HG03045 (cell line): ENCODE data around the gene CC2D1A.
A peak's percentile ranks its signal among the peaks of the same experiment; 100 is the strongest.

Experiments
- ATAC-seq: cut with Tn5 transposase; IDR thresholded peaks from one replicate; pipeline ENCODE4 v1.9.1; 2021; ENCODE audit warnings: mild to moderate bottlenecking, moderate library complexity; ENCODE audit not compliant: unreplicated experiment

Gene CC2D1A

GRCh38 chr19:13932911-13933393, 27.0 kb downstream of the CC2D1A start:
- no peak for ATAC-seq

- no peak for ATAC-seq
Measured at GRCh38 chr19:13934785-13935109, 28.7 kb downstream of the CC2D1A start.

- no peak for ATAC-seq
Measured at GRCh38 chr19:13935765-13936510, 29.9 kb downstream of the CC2D1A start.

- no peak for ATAC-seq
Measured at GRCh38 chr19:13937479-13938300, 31.7 kb downstream of the CC2D1A start.

GRCh38 chr19:13938301-13939064, 32.5 kb downstream of the CC2D1A start, which contains the start of gene PODNL1:
Gene PODNL1, minus strand, starts transcription at chr19:13938417. Its CDS starts 236 bp downstream, at chr19:13938181.
- no peak for ATAC-seq

GRCh38 chr19:13942023-13942684, 36.2 kb downstream of the CC2D1A start:
- no peak for ATAC-seq

GRCh38 chr19:13946414-13946813, 40.4 kb downstream of the CC2D1A start:
- ATAC-seq: no peak

GRCh38 chr19:13951043-13951442, 45.0 kb downstream of the CC2D1A start:
- no peak for ATAC-seq

- peak; percentile 2 for ATAC-seq
Measured at GRCh38 chr19:13951799-13952153, 45.8 kb downstream of the CC2D1A start.

- peak; percentile 96 for ATAC-seq
Measured at GRCh38 chr19:13952154-13952930, 46.3 kb downstream of the CC2D1A start, which contains the start of gene DCAF15. Gene DCAF15, plus strand, starts transcription at chr19:13952509. Its CDS starts 4 bp downstream, at chr19:13952513.

GRCh38 chr19:13952931-13953531, 47.0 kb downstream of the CC2D1A start:
- ATAC-seq: no peak

GRCh38 chr19:13954185-13954584, 48.2 kb downstream of the CC2D1A start:
- no peak for ATAC-seq

- ATAC-seq: no peak
Measured at GRCh38 chr19:13955662-13956364, 49.8 kb downstream of the CC2D1A start.

GRCh38 chr19:13956365-13956744, 50.4 kb downstream of the CC2D1A start:
- no peak for ATAC-seq

GRCh38 chr19:13957051-13957450, 51.0 kb downstream of the CC2D1A start:
- no peak for ATAC-seq

- ATAC-seq: no peak
Measured at GRCh38 chr19:13958043-13958442, 52.0 kb downstream of the CC2D1A start.

GRCh38 chr19:13959141-13959961, 53.4 kb downstream of the CC2D1A start:
- ATAC-seq: no peak
